Measurements from ENCODE around the gene MAP3K4. TPM values are rescaled to one million over a fixed set of nuclear protein-coding genes. Genes with fewer than 3 reads are reported as not detected.

Gene MAP3K4
- polyA plus RNA-seq, 5 donors = 35.5 to 56.7 (median 51.1) TPM

DNA sequence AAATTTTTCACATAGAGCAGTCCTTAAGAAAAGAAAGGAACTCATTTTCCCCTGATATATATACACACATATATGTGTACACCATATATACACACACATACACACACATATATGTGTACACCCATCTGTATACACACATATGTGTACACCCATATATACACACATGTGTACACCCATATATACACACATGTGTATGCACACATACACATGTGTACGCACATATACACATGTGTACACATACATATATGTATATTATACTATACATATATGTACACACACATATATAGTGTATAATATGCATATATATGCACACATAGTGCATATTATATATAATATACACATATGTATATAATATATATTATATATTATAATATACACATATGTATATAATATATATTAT, 9.1 kb downstream of the MAP3K4 start:
- DNase-seq = no peak

DNA sequence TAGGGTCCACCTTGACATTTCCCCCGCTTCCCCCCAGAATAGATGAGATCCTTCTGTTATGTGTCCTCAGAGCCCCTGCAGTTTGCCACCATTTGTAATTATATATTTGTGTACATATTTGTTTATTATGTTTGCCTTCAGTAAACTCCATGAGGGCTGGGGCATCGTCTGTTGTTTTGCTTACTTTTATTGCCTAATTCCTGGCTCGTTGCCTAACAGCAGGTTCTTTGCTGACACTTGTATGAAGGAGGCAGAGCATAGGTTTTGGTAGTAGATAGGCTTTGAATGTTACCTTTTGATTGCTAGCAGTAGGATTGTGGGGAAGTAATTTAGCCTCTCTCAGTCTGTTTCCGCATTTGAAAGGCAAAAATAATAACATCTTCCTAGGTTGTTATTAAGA, 9.9 kb downstream of the MAP3K4 start:
- no peak for DNase-seq

- no peak for DNase-seq
Observed at GRCh38 chr6:161003336-161003735, 11.8 kb downstream of the MAP3K4 start.

GRCh38 chr6:161008245-161008644, 16.7 kb downstream of the MAP3K4 start:
- no peak for DNase-seq

GRCh38 chr6:161009991-161010390, 18.4 kb downstream of the MAP3K4 start:
- DNase-seq = no peak

GRCh38 chr6:161010418-161010817, 18.8 kb downstream of the MAP3K4 start:
- no peak for DNase-seq

- DNase-seq = no peak
Observed at GRCh38 chr6:161011492-161012480, 20.2 kb downstream of the MAP3K4 start.

- no peak for DNase-seq
Observed at GRCh38 chr6:161013695-161014094, 22.1 kb downstream of the MAP3K4 start.

- DNase-seq = peak; percentile 9 to 20
Observed at GRCh38 chr6:161017766-161018564, 26.4 kb downstream of the MAP3K4 start.

- no peak for DNase-seq
Observed at GRCh38 chr6:161019324-161019839, 27.8 kb downstream of the MAP3K4 start.

DNA sequence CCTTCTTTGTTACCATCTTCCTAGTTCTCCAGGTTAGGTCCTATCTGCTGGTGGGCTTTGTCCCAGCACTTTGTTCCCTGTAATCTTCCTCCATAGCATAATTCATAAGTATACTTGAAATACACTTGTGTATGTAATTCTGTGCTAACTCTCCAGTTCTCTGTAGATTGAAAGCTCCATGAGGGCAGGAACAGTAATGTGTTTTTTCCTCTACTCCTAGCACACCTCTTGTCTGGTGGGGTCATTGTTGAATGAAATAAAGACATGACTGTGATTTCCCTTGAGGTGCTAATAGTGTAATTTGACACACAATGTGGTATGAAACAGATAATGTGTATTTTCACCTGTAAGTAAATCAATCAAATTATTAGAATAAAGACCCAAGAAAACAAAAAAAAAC, 30.0 kb downstream of the MAP3K4 start:
- no peak for DNase-seq

GRCh38 chr6:161021998-161022743, 30.6 kb downstream of the MAP3K4 start:
- DNase-seq = no peak

DNA sequence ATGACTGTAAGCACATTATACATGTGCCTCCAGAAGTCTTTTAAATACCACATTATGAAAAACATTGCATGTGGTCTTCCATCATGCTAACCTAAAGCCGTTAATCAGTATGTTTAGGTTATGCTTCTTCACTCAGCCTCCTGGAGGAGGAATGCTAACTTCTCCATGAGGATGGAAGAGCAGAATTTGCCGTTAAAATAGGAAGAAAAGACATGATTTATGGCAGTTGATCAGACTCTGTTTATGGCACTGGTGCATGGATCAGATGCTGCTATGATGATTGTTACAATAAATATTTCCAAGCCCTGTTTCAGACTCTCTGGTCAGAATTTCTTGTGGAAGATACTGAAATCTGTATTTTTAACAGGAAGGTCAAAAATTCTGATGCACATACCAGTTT, 31.7 kb downstream of the MAP3K4 start:
- DNase-seq = no peak

DNA sequence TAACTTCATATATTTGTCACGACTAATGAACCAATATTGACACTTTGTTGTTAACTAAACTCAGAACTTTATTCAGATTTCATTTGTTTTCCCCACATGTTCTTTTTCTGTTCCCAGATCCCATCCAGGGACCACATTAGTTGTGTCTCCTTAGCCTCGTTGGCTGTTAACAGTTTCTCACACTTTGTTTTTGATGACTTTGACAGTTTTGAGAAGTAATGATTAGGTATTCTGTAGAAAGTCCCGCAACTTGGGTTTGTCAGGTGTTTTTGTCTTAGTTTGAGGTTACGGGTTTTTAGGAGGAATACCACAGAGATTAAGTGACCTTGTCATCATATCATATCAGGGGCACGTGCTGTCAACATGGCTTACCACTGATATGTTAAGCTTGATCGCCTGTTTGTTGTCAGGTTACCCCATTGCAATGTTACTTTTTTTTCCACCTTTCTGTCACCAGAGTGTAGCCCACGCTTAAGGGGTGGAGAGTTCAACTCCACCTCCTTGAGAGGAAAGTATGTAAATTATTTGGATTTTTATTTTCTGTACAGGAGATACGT, 32.9 kb downstream of the MAP3K4 start:
- no peak for DNase-seq

GRCh38 chr6:161027385-161027784, 35.8 kb downstream of the MAP3K4 start:
- DNase-seq = no peak

- no peak for DNase-seq
Observed at GRCh38 chr6:161029195-161029809, 37.7 kb downstream of the MAP3K4 start.

DNA sequence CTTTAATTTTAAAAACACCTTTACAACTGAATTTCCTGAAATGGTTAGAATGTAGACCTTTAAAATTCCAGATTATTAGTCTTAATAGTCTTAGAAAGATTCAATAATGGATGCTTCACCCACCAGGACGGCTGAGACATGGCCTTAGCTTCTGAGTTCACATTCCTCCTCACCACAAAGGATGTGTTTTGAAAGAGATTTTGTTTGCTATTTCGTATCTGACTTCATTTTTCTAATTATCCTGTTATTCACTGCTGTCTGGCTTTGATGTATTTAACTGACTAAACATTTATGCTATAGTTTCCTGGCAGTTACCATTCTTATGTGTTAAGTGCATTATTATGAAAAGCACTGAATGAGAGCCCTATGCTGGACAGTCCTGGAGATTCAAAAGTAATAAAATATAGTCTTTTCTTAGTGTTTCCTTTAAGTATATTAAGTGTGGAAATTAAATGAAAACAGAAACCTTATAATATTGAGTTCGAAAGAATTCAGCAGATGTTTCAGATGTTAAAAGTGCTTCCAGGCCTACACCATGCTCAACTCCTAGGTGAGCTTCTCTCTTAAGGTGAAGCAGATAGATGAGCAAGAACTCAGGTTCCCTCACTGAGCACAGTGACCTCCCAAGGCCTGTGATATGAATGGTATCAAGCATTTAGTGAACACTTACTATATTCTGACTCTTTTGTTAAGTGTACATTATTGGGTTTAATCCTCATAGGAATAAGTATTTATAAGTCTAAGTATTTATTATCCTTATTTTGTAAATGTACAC, 40.3 kb downstream of the MAP3K4 start:
- DNase-seq = no peak

- DNase-seq = no peak
Observed at GRCh38 chr6:161033667-161034066, 42.1 kb downstream of the MAP3K4 start.

DNA sequence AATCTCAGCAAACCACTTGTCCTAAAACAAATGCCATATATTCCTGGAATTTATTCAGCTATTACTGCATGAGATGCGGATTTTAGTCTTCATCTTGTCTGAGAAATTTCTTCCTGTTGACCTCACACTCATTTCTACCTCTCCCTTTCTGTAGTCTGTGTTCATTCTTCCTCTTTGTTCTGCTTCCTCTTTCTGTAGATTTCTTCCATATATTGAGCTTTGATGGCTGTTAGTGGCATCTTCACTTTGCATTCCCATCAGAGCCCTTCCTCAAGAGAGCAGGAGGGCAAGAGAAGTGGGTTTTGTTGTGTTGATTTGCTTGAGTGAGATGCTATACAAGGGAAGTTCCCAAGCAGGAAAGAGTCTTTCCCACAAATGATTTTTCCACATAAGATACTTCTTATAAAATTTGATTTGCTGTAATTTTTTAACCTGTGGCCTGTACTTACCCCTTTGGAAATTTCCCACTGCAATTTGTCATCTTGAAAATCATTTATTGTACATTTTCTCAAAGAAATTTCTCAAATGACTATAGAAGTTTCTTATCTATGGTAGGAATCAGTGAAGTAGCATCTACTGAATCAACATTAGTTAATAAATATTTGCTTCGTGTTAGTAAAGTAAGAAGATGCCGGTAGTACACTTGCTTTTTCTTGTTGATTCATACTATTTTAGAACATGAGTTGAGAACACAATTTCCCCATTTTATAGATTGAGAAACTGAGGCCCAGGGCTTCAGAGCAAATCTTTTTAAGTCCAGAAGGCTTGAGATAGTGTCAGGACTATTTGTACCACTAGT, 43.8 kb downstream of the MAP3K4 start:
- no peak for DNase-seq

GRCh38 chr6:161035981-161036263, 44.4 kb downstream of the MAP3K4 start:
- no peak for DNase-seq

All from right lung (tissue), 5 donors.